Muscle of arm (tissue), 12 donors: ENCODE results near the gene NINJ1. TPM values are rescaled to one million over a fixed set of nuclear protein-coding genes. Genes with fewer than 3 reads are reported as not detected.

ENCODE experiments used
- DNase-seq: peaks from one replicate; pipeline ENCODE4 v3.0.0-alpha.2; 2013
- polyA plus RNA-seq, 12 donors: library from polyadenylated mRNA; unstranded; fragments of 120-200 nt; gene quantifications; one replicate each; pipeline ENCODE4 v1.2.1, GENCODE V29; 2013; ENCODE audit not compliant: insufficient read length in 12 of 12

NINJ1 gene
- polyA plus RNA-seq, 12 donors = 19.0 to 31.9 (median 25.9) TPM; not detected in 1

DNA sequence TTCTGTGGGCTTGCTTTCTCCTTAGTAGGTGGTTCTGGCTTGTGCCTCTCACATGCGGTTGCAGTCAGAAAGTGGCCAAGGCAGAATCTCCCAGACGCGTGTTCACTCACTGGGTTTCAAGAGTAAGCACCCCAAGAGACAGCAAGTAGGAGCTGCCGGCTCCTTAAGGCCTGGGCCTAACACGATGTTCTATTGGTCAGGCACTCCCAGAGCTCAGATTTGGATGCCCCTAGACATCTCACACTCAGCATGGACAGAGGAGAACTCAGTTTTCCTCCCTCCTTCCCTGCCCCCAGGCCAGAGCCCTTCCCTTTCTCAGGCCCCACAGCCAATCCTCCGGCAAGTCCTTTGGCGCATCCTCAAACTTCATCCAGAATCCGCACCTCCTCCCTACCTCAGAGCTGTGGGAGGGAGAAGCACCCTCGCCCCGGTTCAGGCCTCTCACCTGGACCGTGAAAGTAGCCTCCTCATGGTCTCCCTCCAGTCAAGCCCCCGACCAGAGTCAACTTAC is 44.5 kb downstream of the NINJ1 start:
- DNase-seq = no peak

DNA sequence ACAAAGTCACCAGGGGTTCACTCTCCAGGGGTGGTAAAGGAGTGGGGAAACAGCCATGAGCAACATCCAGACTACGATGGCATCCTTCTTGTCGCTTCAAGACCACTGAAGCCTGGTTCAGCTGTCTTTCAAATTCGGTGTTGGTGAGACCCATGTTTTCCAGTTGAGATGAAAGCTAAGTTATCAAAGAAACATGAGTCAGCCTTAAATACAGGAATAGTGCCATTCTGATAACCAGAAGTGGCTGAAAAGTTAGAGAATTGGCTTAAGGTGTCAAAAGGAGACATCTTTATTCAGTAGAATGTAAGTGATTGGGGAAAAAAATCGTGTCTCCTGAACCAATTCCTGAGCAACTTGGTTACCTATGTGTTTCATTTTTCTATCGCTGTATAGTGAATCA is 45.0 kb downstream of the NINJ1 start:
- no peak for DNase-seq

DNA sequence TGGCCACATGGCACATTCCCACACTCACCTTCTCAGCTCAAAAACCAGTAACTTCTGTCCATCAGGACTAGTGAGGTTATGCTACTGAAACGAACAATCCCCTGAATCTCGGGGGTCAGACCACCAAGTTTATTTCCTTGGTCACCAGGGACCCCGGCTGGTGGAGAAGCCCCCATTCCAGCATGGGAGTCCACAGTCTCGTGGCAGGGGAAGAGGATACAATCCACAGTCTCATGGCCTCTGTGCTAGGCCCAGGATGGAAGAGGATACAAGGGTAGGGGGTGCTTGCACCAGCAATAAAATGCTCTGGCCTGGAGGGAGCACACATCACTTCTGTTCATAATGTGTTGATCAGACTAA is 45.4 kb downstream of the NINJ1 start:
- DNase-seq = no peak

- no peak for DNase-seq
These were observed 45.9 kb downstream of the NINJ1 start for GRCh38 chr9:93087971-93088655.

GRCh38 chr9:93086447-93087224 is 47.4 kb downstream of the NINJ1 start:
- no peak for DNase-seq

GRCh38 chr9:93085676-93086075 is 48.4 kb downstream of the NINJ1 start:
- no peak for DNase-seq

DNA sequence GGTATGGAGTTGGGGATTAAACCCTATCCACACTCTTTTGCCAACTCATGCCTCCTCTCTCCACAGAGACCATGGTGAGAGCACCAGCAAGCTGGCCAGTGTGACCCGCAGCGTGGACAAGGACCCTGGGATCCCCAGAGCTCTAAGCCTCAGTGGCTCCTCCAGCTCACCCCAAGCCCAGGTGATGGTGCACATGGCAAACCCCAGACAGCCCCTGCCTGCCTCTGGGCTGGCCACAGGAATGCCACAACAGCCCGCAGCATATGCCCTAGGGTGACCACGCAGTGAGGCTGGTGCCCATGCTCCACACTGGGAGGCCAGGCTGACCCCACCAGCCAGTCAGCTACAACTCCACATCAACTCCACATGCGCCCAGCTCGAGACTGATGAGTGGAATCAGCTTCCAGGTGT is 49.6 kb downstream of the NINJ1 start:
- DNase-seq = no peak

DNA sequence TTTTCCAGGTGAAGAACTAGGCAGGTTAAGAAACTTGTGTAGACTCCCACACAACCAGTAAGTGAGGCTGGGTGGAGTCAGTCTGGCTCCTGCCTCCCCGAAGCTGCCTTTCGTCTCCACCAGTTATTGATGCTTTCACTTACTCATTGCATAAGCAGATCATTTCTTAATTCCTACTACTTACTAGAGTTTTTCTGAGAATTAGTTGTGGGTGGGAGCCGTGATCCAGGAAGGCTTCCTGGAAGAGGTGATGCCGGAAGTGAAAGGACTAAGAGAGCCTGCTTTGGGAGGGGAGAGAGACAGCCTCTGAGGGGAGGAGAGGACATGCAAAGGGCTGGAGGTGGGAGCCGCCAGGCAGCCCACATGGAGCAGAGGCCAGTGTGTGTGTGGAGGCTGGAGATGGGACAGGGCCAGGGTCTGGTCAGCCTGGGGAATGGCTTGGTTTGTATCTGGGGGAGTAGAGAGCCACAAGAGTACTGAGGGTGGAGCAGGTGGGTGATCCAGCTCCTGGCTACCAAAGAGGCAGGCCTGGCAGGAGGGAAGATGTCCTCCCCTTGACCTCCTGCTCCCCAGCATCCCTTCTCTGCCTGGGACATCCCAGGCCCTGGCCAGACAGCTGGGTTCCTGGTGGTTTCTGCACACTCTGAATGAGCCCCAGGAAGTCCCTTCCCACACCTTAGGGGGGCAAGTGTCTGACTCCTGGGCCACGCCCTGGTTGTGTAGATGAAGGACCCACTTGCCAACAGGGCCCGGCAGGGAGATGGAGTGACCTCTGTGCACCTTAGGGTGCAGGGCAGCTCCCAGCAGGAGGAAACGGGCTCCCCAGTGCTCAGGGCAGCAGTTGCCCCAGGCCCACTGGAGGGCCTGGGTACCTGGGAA is 50.2 kb downstream of the NINJ1 start:
- DNase-seq = no peak

- DNase-seq = no peak
These were observed 51.1 kb downstream of the NINJ1 start for GRCh38 chr9:93082841-93083411.

DNA sequence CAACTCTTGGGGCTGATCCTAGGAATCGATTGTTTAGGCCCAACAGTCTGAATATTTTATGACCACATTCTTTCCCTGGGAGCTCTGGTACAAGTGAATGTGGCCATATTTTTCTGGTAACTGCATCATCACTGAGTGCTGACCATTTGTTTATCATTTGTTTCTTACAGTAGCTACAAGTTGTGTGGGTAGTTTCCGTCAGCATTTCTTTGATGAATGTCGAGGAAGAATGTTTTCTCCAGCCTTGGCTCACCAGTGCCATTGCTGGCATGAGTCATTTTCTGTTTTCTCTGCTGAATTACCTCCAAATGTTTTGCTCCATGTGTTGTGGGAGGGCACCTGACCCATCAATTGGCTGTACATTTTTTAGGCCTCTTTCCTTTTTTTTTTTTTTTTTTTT is 52.1 kb downstream of the NINJ1 start:
- DNase-seq = no peak

DNA sequence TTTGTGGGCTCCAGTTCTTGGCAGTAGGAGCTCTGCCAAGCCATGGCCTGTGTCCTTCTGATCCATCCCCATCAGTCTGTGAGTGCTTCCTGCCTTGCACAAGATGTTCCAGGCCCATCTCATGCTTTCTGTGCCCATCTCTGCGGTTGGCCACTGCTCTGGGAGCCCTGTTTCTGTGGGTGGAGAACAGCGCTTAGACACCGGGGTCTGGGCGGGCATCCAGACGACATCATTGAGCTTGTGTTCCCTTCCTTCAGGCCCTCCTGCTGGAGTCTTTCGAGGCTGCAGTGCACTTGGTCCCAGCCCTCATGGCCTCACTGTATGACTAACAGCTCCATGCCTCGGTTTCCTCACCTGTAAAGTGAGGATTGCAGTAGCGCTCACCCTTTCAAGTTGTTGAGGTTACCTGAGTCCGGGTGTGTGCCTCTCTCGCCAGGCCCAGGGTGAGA is 52.9 kb downstream of the NINJ1 start:
- DNase-seq = no peak

GRCh38 chr9:93080406-93080805 is 53.6 kb downstream of the NINJ1 start:
- DNase-seq = no peak

GRCh38 chr9:93079371-93079770 is 54.7 kb downstream of the NINJ1 start:
- no peak for DNase-seq

DNA sequence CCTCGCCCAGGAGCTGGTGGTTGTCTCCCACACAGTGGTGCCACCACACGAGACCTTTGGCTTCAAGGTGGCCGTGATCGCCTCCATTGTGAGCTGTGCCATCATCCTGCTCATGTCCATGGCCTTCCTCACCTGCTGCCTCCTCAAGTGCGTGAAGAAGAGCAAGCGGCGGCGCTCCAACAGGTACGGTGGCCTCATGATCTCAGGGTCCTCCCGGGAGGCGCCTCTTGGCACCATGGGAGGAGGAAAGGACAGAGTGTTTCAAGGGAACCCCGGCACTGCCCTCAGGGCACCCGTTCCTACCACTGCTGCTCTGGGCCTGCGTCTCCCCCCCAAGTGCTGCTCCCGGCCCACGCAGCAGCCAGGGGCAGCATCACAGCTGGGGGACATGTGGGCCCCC is 56.2 kb downstream of the NINJ1 start:
- no peak for DNase-seq

DNA sequence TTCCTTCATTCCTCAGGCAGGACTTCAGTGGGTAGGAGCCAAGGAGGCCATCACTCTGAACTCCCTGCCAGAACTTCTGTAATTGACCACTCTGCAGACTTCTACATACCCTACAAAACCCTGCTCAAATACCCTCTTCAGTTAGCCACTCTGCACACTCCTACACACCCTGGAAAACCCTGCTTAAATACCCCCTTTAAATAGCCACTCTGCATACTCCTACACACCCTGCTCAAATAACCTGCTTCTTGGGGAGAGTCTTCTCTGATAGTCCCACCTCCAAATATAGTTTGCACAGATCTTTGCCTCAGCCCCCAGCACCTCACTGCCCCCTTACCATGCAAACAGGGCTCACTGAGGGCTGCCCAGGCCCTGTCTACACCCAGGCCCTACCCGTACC is 56.7 kb downstream of the NINJ1 start:
- DNase-seq = no peak

DNA sequence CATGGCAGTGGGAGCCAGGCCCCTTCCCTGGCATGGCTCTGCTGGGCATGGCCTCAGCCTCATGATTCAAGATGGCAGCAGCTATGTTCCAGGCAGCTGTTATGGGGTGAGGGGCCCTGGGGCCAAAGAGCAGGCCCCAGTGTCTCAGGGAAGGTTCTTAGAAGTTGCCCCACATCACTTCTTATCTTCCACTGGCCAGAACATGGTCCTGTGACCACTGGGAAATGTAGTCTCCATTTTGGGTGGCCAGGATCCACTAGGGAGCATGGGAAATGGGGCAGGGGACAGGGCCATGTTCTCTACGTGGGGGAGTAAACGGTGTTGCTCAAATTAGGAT is 57.3 kb downstream of the NINJ1 start:
- DNase-seq = no peak

DNA sequence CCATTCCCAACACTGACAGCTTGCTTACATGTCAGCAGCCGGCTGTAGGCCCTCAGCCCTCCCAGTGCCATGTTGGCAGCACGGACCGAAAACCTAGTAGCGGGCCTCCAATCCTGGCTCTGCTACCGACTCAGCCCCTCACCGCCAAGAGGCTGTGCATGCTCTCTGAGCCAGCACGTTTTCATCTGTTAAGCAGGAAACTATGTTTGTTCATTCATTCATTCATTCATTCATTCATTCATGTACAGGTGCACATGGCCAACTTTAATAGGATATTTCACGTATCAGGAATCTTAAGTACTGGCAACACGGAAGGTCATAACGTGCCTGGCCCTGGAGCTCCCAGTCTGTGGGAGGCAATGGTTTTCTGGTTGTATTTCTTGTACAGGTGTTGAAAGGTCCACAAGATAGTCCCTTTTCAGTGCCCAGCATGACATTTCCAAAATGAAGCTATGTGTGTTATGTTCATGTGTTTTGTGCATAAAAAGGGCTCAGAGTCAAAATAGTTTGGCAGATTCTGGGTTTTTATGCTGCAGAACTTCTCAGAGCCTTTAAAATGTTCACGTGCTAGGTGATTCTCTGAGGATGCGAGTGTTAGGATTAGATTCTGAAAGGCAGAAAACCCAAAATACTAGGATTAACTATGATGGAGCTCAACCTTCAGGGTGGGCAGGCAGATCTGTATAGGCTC is 57.8 kb downstream of the NINJ1 start:
- no peak for DNase-seq

DNA sequence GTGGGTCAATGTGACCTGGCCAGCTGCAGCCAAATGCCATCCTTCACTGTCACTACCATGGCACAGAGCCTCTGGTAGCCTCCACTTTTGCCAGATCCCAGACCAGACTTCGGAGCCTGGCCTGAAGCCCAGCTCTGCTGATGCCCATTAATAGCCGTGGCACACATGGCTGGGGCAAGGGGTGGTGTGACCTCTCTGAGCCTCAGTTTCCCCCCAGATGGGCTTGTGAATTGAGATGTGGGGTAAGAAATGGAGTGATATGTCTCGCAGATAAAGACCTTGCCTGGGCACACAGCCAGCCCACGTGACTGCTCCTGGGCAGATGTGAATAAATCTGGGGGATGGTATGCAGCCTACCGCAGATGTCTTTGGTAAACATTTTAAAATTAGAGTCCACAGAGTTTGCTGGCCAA is 61.7 kb downstream of the NINJ1 start:
- no peak for DNase-seq
